OCI-LY3 (cell line): ENCODE results near the gene GRID2.

ENCODE experiments used
- H2AFZ ChIP-seq: fragments of 200-600, 300-600 bp; shearing (Covaris generic); 2 replicates; pipeline ENCODE4 v1.6.0; 2014; ENCODE audit warnings: antibody characterized with exemption, low read depth, low read length
- H3K27ac ChIP-seq: fragments of 200-600, 300-600 bp; sonication (generic); 2 replicates; pipeline ENCODE4 v1.5.1; 2014; ENCODE audit warnings: mild to moderate bottlenecking, low read length, moderate library complexity, mixed read lengths
- H3K27me3 ChIP-seq: fragments of 200-600, 300-600 bp; sonication (generic); 2 replicates; pipeline ENCODE4 v1.6.1; 2014; ENCODE audit warnings: low read depth, low read length, mixed read lengths
- H3K36me3 ChIP-seq: fragments of 200-600, 300-600 bp; sonication (generic); replicated peaks from 2 replicates; pipeline ENCODE3; 2014; ENCODE audit warnings: low read depth, low read length, mixed read lengths
- H3K4me1 ChIP-seq: fragments of 300-600, 200-600 bp; sonication (generic); 2 replicates; pipeline ENCODE4 v1.6.1; 2014; ENCODE audit warnings: low read length, mixed read lengths
- H3K4me2 ChIP-seq: fragments of 200-600, 300-600 bp; sonication (generic); 2 replicates; pipeline ENCODE4 v1.6.1; 2014; ENCODE audit warnings: low read length, mixed read lengths
- H3K4me3 ChIP-seq: fragments of 300-600, 200-600 bp; sonication (generic); 2 replicates; pipeline ENCODE4 v1.5.1; 2014; ENCODE audit warnings: antibody characterized with exemption, mild to moderate bottlenecking, low read length, moderate library complexity
- H3K79me2 ChIP-seq: fragments of 300-600, 200-600 bp; shearing (Covaris generic); 2 replicates; pipeline ENCODE4 v1.6.1; 2014; ENCODE audit warnings: mild to moderate bottlenecking, low read length, mixed read lengths
- H3K9ac ChIP-seq: fragments of 300-600, 200-600 bp; shearing (Covaris generic); 2 replicates; pipeline ENCODE4 v1.6.0; 2014; ENCODE audit warnings: mild to moderate bottlenecking, low read length, moderate library complexity
- H3K9me3 ChIP-seq: fragments of 200-600, 300-600 bp; shearing (Covaris generic); 2 replicates; pipeline ENCODE4 v1.6.1; 2014; ENCODE audit warnings: low read length, mixed read lengths; ENCODE audit not compliant: insufficient read depth
- H4K20me1 ChIP-seq: fragments of 200-600, 300-600 bp; sonication (generic); 2 replicates; pipeline ENCODE4 v1.6.1; 2016; ENCODE audit warnings: low read length, mixed read lengths; ENCODE audit not compliant: insufficient read depth
- EZH2phosphoT487 ChIP-seq: fragments of 200-600 bp; shearing (Covaris generic); IDR thresholded peaks from 2 replicates; pipeline ENCODE4 v1.6.1; 2018; ENCODE audit warnings: antibody characterized with exemption, mixed run types, low read depth
- TF ChIP-seq, protein P1 (sequence below): fragments of 200-600, 300-600 bp; sonication (generic); IDR thresholded peaks from 2 replicates; pipeline ENCODE4 v1.5.1; 2014; ENCODE audit warnings: antibody characterized with exemption, low read length, low read depth

Gene GRID2

DNA sequence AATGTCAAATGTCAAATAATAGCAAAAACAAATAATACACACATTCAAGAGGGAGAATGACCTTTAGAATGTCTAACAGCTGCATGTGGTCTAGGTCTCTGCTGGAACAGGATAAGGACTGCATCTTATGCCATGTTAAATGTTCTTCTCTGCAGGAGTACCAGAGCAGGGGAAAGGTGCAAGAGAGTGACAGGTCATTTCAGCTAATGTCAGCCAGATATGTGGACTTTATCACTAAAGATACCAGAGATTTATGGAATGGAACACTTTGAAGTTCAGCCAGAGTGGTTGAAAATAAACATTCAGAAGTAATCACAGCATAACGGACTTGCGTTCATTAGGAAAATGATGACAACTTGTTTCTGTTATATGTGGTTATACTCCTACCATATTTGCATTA lies 24.3 kb downstream of the GRID2 start:
- Histone ChIP-seq H4K20me1 (no peaks in the 10 kb centered on the region), H2AFZ (no peak overlapping the region), H3K4me3 (no peak overlapping the region), H3K9ac (no peak overlapping the region), H3K27ac (no peak overlapping the region), H3K9me3 (no peaks in the 10 kb centered on the region), H3K4me2 (no peak overlapping the region), H3K27me3 (no peaks in the 10 kb centered on the region), H3K79me2 (no peaks in the 10 kb centered on the region), H3K36me3 (no peaks in the 10 kb centered on the region), H3K4me1 (no peaks in the 10 kb centered on the region)
- TF ChIP-seq, protein P1, sequence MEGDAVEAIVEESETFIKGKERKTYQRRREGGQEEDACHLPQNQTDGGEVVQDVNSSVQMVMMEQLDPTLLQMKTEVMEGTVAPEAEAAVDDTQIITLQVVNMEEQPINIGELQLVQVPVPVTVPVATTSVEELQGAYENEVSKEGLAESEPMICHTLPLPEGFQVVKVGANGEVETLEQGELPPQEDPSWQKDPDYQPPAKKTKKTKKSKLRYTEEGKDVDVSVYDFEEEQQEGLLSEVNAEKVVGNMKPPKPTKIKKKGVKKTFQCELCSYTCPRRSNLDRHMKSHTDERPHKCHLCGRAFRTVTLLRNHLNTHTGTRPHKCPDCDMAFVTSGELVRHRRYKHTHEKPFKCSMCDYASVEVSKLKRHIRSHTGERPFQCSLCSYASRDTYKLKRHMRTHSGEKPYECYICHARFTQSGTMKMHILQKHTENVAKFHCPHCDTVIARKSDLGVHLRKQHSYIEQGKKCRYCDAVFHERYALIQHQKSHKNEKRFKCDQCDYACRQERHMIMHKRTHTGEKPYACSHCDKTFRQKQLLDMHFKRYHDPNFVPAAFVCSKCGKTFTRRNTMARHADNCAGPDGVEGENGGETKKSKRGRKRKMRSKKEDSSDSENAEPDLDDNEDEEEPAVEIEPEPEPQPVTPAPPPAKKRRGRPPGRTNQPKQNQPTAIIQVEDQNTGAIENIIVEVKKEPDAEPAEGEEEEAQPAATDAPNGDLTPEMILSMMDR, result no peak
- no peak for TF ChIP-seq EZH2phosphoT487

DNA sequence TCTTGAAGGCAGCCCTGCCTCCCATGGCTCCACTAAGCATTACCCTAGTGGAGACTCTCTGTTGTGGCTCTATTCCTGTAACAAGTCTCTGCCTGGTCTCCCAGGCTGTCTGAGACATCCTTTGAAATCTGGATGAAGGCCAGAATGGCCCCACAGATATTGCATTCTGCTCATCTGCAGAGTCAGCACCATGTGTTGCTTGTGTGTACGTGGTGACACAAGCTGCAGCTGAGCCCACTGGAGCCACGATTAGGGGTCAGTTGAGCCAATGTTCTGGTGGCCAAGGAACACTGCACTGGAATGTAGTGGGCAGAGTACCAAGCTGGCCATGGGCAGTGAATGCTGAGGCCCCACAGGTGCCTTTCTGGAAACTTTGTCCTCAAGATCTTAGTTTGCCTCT lies 29.2 kb downstream of the GRID2 start:
- no peak overlapping the region for H3K4me3 ChIP-seq
- H3K9me3 ChIP-seq, result no peaks in the 10 kb centered on the region
- H3K4me2 ChIP-seq, result no peak overlapping the region
- no peaks in the 10 kb centered on the region for H3K36me3 ChIP-seq
- H3K9ac ChIP-seq, result no peak overlapping the region
- H3K4me1 ChIP-seq, result no peaks in the 10 kb centered on the region
- no peak overlapping the region for H3K27ac ChIP-seq
- H2AFZ ChIP-seq, result no peak overlapping the region
- TF ChIP-seq, protein P1, result no peak
- no peak for TF ChIP-seq EZH2phosphoT487
- no peaks in the 10 kb centered on the region for H4K20me1 ChIP-seq
- no peaks in the 10 kb centered on the region for H3K27me3 ChIP-seq
- H3K79me2 ChIP-seq, result no peaks in the 10 kb centered on the region

DNA sequence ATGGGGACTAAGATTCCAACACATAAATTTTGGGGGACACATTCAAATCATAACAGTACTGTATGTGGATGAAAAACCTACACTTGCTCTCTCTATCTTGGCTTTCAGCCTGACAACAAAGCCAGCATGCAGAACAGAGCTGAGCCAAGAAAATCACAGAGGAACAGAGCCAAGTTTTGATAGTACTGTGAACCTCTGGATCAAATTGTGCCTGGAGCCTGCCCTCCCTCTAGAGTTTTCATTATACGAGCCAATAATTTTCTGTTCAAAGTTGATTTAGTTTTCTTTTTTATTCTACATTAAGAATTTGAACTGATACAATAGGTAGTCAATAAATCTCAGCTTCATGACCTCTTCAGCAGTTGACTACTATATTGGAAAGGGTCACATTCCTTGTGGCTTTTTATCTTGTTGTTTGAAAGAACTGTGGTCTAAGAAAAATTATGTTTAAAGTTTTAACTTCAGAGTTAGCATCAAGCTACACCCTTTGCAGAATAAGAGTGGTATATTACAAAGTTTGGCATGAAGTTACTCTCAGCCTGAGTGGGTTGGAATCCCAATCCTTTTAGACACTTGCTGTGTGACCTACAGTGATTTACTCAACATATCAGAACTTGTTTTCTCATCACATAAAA lies 31.1 kb downstream of the GRID2 start:
- TF ChIP-seq, protein P1, result no peak
- no peak for TF ChIP-seq EZH2phosphoT487
- Histone ChIP-seq H3K9me3 (no peaks in the 10 kb centered on the region), H2AFZ (no peak overlapping the region), H4K20me1 (no peaks in the 10 kb centered on the region), H3K36me3 (no peaks in the 10 kb centered on the region), H3K27me3 (no peaks in the 10 kb centered on the region), H3K9ac (no peak overlapping the region), H3K79me2 (no peaks in the 10 kb centered on the region), H3K4me3 (no peak overlapping the region), H3K4me2 (no peak overlapping the region), H3K4me1 (no peaks in the 10 kb centered on the region), H3K27ac (no peak overlapping the region)

DNA sequence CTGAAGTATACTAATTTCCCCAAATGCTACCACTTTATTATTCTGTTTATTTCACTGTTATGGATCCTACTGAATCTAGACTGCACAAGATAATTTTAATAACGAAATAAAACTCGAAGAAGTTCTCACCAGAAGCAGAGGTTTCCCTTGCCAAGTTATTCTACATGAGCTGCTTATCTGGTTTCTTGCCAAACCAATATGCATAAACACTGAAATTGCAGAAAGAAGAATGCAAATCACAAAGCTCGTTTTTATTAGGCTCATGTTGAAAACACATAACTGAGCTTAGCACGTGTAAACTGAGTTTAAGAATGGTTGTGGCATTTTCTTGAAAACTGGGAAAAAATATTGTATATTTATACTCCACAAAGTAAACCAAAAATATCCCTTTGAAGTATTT lies 35.9 kb downstream of the GRID2 start:
- H3K4me3 ChIP-seq, result no peak overlapping the region
- H3K9me3 ChIP-seq, result no peaks in the 10 kb centered on the region
- no peak overlapping the region for H3K9ac ChIP-seq

More for the DNA sequence above, 35.9 kb downstream of the GRID2 start:
- H3K27me3 ChIP-seq, result no peaks in the 10 kb centered on the region
- H2AFZ ChIP-seq, result no peak overlapping the region
- no peak overlapping the region for H3K27ac ChIP-seq
- no peaks in the 10 kb centered on the region for H3K36me3 ChIP-seq
- H4K20me1 ChIP-seq, result no peaks in the 10 kb centered on the region
- H3K4me2 ChIP-seq, result no peak overlapping the region
- H3K4me1 ChIP-seq, result no peaks in the 10 kb centered on the region
- H3K79me2 ChIP-seq, result no peaks in the 10 kb centered on the region
- TF ChIP-seq, protein P1, result no peak
- TF ChIP-seq EZH2phosphoT487, result no peak
